Skeletal muscle tissue (tissue), 4 donors: Measurements from ENCODE around the gene CELF4. TPM values are rescaled to one million over a fixed set of nuclear protein-coding genes. Genes with fewer than 3 reads are reported as not detected.

ENCODE experiments used
- H3K27ac ChIP-seq: one replicate; pipeline ENCODE4 v1.7.0; 2013; ENCODE audit warnings: mild to moderate bottlenecking, low read depth, low read length, inconsistent platforms
- H3K27me3 ChIP-seq, 3 donors: one replicate each; pipeline ENCODE4 v1.7.0; 2013; ENCODE audit warnings: low read length in 3 of 3; ENCODE audit not compliant: control insufficient read depth in 3 of 3, insufficient read depth in 3 of 3
- H3K36me3 ChIP-seq, 3 donors: one replicate each; pipeline ENCODE4 v1.7.0; 2013; ENCODE audit warnings: low read length in 3 of 3; ENCODE audit not compliant: control insufficient read depth in 3 of 3, insufficient read depth in 3 of 3
- H3K4me1 ChIP-seq, 3 donors: one replicate each; pipeline ENCODE4 v1.7.0; 2013; ENCODE audit warnings: low read length in 3 of 3, mild to moderate bottlenecking in 3 of 3; ENCODE audit not compliant: control insufficient read depth in 3 of 3, insufficient read depth in 3 of 3
- H3K4me3 ChIP-seq, 3 donors: one replicate each; pipeline ENCODE4 v1.7.0; 2013; ENCODE audit warnings: low read length in 3 of 3
- H3K9ac ChIP-seq, 3 donors: one replicate each; pipeline ENCODE4 v1.7.0; 2013; ENCODE audit warnings: low read length in 3 of 3, mild to moderate bottlenecking in 3 of 3, moderate library complexity in 2 of 3, low read depth in 1 of 3
- H3K9me3 ChIP-seq, 3 donors: one replicate each; pipeline ENCODE4 v1.7.0; 2013; ENCODE audit warnings: low read length in 3 of 3; ENCODE audit not compliant: control insufficient read depth in 3 of 3
- total RNA-seq: library from RNA; depleted of rRNA; stranded (reverse); fragments of >200 nt; gene quantifications from one replicate; pipeline ENCODE4 v1.2.3, GENCODE V29; 2014
- donor health status: Osteomylitis.

Gene CELF4
- total RNA-seq, 1 donor from 2014 or later, result not detected

GRCh38 chr18:37230768-37231167 lies 334.8 kb downstream of the CELF4 start:
- H3K36me3 ChIP-seq, result no peaks in the 10 kb centered on the region
- H3K27ac ChIP-seq, result no peak overlapping the region
- no peaks in the 10 kb centered on the region for H3K27me3 ChIP-seq
- no peaks in the 10 kb centered on the region for H3K9me3 ChIP-seq
- H3K9ac ChIP-seq, result no peak overlapping the region
- H3K4me3 ChIP-seq, result no peak overlapping the region
- H3K4me1 ChIP-seq, result no peaks in the 10 kb centered on the region

GRCh38 chr18:37225279-37225678 lies 340.3 kb downstream of the CELF4 start:
- no peaks in the 10 kb centered on the region for H3K36me3 ChIP-seq
- no peaks in the 10 kb centered on the region for H3K4me1 ChIP-seq
- H3K27me3 ChIP-seq, result no peaks in the 10 kb centered on the region
- H3K27ac ChIP-seq, result no peak overlapping the region
- H3K9ac ChIP-seq, result no peak overlapping the region
- H3K4me3 ChIP-seq, result no peak overlapping the region
- H3K9me3 ChIP-seq, result no peaks in the 10 kb centered on the region

- Histone ChIP-seq H3K27ac (no peak overlapping the region), H3K4me3 (no peak overlapping the region), H3K9me3 (no peaks in the 10 kb centered on the region), H3K9ac (no peak overlapping the region), H3K4me1 (no peaks in the 10 kb centered on the region), H3K27me3 (no peaks in the 10 kb centered on the region), H3K36me3 (no peaks in the 10 kb centered on the region)
These were observed 342.6 kb downstream of the CELF4 start for GRCh38 chr18:37222999-37223378.

- no peaks in the 10 kb centered on the region for H3K36me3 ChIP-seq
- no peak overlapping the region for H3K27ac ChIP-seq
- no peak overlapping the region for H3K9ac ChIP-seq
- no peaks in the 10 kb centered on the region for H3K4me1 ChIP-seq
- H3K4me3 ChIP-seq, result no peak overlapping the region
- no peaks in the 10 kb centered on the region for H3K27me3 ChIP-seq
- no peaks in the 10 kb centered on the region for H3K9me3 ChIP-seq
These were observed 343.1 kb downstream of the CELF4 start for GRCh38 chr18:37222354-37222998.

GRCh38 chr18:37219257-37219656 lies 346.3 kb downstream of the CELF4 start:
- no peaks in the 10 kb centered on the region for H3K9me3 ChIP-seq
- no peak overlapping the region for H3K27ac ChIP-seq
- no peaks in the 10 kb centered on the region for H3K36me3 ChIP-seq
- H3K27me3 ChIP-seq, result no peaks in the 10 kb centered on the region
- H3K9ac ChIP-seq, result no peak overlapping the region
- H3K4me3 ChIP-seq, result no peak overlapping the region
- no peaks in the 10 kb centered on the region for H3K4me1 ChIP-seq

GRCh38 chr18:37218022-37218590 lies 347.5 kb downstream of the CELF4 start:
- no peaks in the 10 kb centered on the region for H3K4me1 ChIP-seq
- H3K4me3 ChIP-seq, result no peak overlapping the region
- no peak overlapping the region for H3K27ac ChIP-seq
- no peak overlapping the region for H3K9ac ChIP-seq
- no peaks in the 10 kb centered on the region for H3K36me3 ChIP-seq
- H3K9me3 ChIP-seq, result peaks cover 0 to 2% (median 0%) of the 10 kb centered on the region in 3 donors
- no peaks in the 10 kb centered on the region for H3K27me3 ChIP-seq

- Histone ChIP-seq H3K9ac (no peak overlapping the region), H3K4me3 (no peak overlapping the region), H3K36me3 (no peaks in the 10 kb centered on the region), H3K4me1 (no peaks in the 10 kb centered on the region), H3K27me3 (no peaks in the 10 kb centered on the region), H3K9me3 (peaks cover 0 to 2% (median 0%) of the 10 kb centered on the region in 3 donors), H3K27ac (no peak overlapping the region)
These were observed 354.8 kb downstream of the CELF4 start for GRCh38 chr18:37210781-37211180.

- H3K27ac ChIP-seq, result no peak overlapping the region
- H3K9ac ChIP-seq, result no peak overlapping the region
- no peaks in the 10 kb centered on the region for H3K4me1 ChIP-seq
- no peaks in the 10 kb centered on the region for H3K36me3 ChIP-seq
- H3K27me3 ChIP-seq, result no peaks in the 10 kb centered on the region
- no peak overlapping the region for H3K4me3 ChIP-seq
- peaks cover 0 to 2% (median 2%) of the 10 kb centered on the region in 3 donors for H3K9me3 ChIP-seq
These were observed 358.3 kb downstream of the CELF4 start for GRCh38 chr18:37207343-37207742.

GRCh38 chr18:37199741-37200140 lies 365.9 kb downstream of the CELF4 start:
- Histone ChIP-seq H3K27ac (no peak overlapping the region), H3K27me3 (no peaks in the 10 kb centered on the region), H3K4me3 (no peak overlapping the region), H3K4me1 (no peaks in the 10 kb centered on the region), H3K9ac (no peak overlapping the region), H3K36me3 (no peaks in the 10 kb centered on the region), H3K9me3 (peaks cover 0 to 2% (median 2%) of the 10 kb centered on the region in 3 donors)
